ENCODE data around the gene TMOD4.

The TMOD4 gene

GRCh38 chr1:151192047-151192446 is 16.3 kb upstream of the TMOD4 start:
- no peak for TF ChIP-seq CTCF (IDR thresholded peaks at IDR 0.05; ENCODE audit: low read depth, low read length)
- H3K4me3 ChIP-seq (ENCODE audit: low read depth, low read length) = no peak overlapping the region

GRCh38 chr1:151189637-151190445 is 14.1 kb upstream of the TMOD4 start, which contains the start of gene VPS72:
VPS72 (minus strand) TSS chr1:151190197; CDS start chr1:151190121, 76 bp downstream.
- H3K4me3 ChIP-seq (ENCODE audit: low read depth, low read length) = peak within 1 kb of the TSS; percentile 74
- TF ChIP-seq CTCF (IDR thresholded peaks at IDR 0.05; ENCODE audit: low read depth, low read length) = no peak

- H3K4me3 ChIP-seq (ENCODE audit: low read depth, low read length) = peak overlapping the region; percentile 74
These were observed 12.9 kb upstream of the TMOD4 start for GRCh38 chr1:151188667-151189066.

GRCh38 chr1:151187205-151187604 is 11.4 kb upstream of the TMOD4 start:
- no peak for TF ChIP-seq CTCF (IDR thresholded peaks at IDR 0.05; ENCODE audit: low read depth, low read length)
- no peak overlapping the region for H3K4me3 ChIP-seq (ENCODE audit: low read depth, low read length)

- no peak for TF ChIP-seq CTCF (IDR thresholded peaks at IDR 0.05; ENCODE audit: low read depth, low read length)
- no peak overlapping the region for H3K4me3 ChIP-seq (ENCODE audit: low read depth, low read length)
These were observed 8.4 kb upstream of the TMOD4 start for GRCh38 chr1:151184211-151184610.

GRCh38 chr1:151176514-151177045 is 799 bp upstream of the TMOD4 start:
- TF ChIP-seq CTCF (IDR thresholded peaks at IDR 0.05; ENCODE audit: low read depth, low read length) = no peak
- no peak overlapping the region for H3K4me3 ChIP-seq (ENCODE audit: low read depth, low read length)

- no peak overlapping the region for H3K4me3 ChIP-seq (ENCODE audit: low read depth, low read length)
- TF ChIP-seq CTCF (IDR thresholded peaks at IDR 0.05; ENCODE audit: low read depth, low read length) = no peak
These were observed 590 bp downstream of the TMOD4 start for GRCh38 chr1:151175041-151175741.

Measured in WI38 (cell line).